Stimulated activated CD4-positive, alpha-beta T cell treated with anti-CD3 and anti-CD28 coated beads, Interleukin-1b, Interleukin-23, amount 100 ng/mL, for 4 hours (primary cell): ENCODE data around the gene KLHL35.
"Not testable (repeated sequence)": the region's sequence is repeated elsewhere in the genome, so short reads cannot be mapped to it uniquely, and the experiment has no call there.

ENCODE experiments used
- DNase-seq, 2 donors: peaks; one replicate each; pipeline ENCODE4 v3.0.0-alpha.2; 2020; ENCODE audit warnings: low read depth in 2 of 2

The KLHL35 gene

GRCh38 chr11:75423721-75424120, 9.3 kb downstream of the KLHL35 start:
- no peak for DNase-seq

DNA sequence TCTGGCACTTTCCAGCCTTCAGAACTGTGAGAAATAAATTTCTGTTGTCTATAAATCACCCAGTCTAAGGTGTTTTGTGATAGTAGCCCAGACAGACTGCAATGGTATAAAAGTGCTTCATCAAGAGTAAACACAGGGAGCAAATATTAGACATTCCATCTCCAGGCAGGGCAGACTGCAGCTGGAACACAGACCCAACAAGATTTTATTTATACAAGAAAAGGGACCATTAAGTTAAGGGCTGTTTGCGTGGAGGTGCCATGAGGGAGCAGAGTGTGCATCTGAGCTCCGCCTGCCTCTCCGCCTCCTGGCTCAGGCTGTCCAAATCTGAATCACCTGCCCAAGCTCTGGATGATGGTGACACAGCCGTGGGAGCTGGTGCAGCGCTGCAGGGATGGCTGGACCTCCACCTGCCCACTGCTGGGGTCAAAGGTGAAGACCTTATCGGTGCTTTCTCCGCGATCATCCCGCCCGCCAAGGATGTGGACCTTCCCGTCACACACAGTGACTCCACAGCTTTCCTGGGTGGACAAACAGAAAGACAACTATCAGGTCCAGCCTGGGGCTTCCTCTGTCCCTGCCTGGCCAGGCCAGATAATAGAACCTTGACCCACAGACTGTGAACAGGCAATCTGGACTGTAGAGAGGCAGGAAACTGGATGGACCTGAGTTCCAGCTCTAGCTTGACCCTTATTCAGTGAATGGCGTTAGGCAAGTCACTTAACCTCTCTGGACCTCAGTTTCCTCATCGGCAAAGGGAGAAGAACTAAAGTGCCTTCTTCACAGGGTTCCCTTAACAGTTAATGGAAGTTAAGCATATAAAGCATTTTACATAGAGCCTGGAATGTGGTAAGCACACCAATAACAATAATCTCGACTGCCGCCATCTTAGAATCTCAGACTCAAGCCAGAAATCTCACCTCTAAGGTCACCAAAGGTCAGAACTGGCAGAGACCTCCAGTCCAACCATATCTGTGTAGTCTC, 10.5 kb downstream of the KLHL35 start:
- DNase-seq, result no peak

DNA sequence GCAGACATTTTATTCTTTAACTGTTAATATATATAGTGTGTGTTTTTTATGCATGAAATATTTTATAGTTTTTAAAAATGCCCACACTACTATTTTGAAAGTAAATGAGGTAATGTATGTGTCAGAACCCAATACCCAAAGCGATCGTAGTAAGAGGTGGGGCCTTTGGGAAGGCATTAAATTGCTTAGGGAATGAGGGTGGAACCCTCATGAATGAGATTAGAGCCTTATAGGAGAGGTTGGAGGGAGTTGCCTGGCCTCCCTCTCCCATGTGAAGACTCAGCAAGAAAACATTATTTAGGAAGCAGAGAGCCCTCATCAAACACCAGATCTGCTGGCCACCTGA, 11.1 kb downstream of the KLHL35 start:
- DNase-seq, result no peak

DNA sequence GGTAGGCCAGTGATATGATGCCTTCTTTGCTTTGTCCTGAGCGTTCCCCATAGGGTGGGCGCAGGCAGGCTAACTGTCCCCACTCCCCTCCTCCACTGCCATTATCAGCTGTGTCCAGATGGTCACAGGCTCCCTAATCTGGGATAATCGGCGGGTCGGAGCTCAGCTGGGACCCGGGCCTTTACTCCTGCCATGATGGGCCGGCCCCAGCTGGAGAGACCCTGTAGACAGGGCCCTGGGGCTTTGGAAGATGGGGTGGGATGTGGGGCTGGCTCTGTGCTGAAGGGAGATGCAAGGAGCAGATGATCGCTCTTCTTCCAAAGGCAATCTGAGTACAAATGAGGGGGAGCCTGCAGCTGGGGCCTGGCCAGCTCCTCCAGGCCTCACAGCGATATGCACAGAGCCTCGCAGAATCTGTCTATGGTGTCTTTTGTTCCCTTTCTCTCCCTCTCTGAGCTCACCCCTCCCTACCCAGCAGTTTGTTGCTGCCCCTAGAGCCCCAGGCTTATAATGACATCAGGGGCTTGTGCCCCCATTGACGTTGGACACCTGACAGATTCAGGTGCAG, 11.9 kb downstream of the KLHL35 start:
- no peak for DNase-seq

- DNase-seq, result no peak
Observed at GRCh38 chr11:75420224-75421034, 12.6 kb downstream of the KLHL35 start.

DNA sequence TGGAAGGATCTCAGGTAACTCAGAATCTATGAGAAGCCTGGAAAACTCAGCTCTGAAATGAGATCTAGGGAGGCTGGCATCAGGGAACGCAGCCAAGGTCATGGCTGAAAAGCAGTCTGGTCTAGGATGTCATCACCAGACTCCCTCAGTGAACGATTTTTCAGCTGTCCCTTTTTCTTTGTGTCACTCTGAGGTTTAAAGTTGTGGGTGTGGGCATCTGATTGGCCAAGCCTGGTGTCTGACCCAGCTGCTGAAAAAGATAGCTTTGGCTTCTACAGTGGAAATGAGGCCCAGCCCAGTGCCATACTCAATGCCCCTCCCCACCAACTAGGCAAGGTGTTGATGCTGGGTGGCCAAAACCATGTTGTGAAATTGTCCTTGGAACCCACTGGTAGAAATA, 19.1 kb downstream of the KLHL35 start:
- no peak for DNase-seq

DNA sequence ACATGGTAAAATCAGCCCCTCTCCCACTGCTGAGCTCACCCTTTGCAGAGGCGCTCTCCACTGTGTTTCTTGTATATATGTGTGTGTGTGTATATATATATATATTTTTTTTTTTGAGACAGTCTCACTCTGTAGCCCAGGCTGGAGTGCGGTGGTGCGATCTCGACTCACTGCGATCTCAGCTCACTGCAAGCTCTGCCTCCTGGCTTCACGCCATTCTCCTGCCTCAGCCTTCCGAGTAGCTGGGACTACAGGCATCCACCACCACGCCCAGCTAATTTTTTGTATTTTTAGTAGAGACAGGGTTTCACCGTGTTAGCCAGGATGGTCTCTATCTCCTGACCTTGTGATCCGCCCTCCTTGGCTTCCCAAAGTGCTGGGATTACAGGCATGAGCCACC, 19.9 kb downstream of the KLHL35 start:
- not testable (repeated sequence) for DNase-seq

DNA sequence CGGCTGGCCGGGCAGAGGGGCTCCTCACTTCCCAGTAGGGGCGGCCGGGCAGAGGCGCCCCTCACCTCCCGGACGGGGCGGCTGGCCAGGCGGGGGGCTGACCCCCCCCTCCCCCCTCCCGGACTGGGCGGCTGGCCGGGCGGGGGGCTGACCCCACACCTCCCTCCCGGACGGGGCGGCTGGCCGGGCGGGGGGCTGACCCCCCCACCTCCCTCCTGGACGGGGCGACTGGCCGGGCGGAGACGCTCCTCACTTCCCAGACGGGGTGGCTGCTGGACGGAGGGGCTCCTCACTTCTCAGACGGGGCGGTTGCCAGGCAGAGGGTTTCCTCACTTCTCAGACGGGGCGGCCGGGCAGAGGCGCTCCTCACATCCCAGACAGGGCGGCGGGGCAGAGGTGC, 23.0 kb downstream of the KLHL35 start:
- DNase-seq, result not testable (repeated sequence)

GRCh38 chr11:75408957-75409219, 24.1 kb downstream of the KLHL35 start:
- no peak for DNase-seq

DNA sequence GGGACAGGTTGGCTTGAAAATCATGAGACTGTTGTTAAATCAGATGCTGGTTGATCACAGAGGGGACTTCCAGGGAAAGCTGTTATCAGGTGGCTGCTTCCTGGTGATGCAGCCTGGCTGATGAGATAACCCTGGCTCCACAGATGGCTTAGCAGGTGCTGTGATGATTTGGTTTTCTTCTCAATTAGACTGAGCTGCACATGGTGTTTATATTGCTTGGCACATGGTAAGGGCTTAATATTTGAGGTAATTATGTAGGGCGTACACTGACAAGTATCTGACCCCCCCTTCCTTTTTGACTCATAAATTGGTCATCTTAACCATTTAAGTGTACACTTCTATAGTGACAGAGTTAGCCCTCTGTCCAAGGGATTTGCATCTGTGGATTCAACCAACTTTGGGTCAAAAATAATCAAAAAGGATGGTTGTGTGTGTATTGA, 26.6 kb downstream of the KLHL35 start:
- no peak for DNase-seq

- no peak for DNase-seq
Observed at GRCh38 chr11:75403983-75404658, 28.9 kb downstream of the KLHL35 start.

- DNase-seq, result no peak
Observed at GRCh38 chr11:75403037-75403436, 30.0 kb downstream of the KLHL35 start.

DNA sequence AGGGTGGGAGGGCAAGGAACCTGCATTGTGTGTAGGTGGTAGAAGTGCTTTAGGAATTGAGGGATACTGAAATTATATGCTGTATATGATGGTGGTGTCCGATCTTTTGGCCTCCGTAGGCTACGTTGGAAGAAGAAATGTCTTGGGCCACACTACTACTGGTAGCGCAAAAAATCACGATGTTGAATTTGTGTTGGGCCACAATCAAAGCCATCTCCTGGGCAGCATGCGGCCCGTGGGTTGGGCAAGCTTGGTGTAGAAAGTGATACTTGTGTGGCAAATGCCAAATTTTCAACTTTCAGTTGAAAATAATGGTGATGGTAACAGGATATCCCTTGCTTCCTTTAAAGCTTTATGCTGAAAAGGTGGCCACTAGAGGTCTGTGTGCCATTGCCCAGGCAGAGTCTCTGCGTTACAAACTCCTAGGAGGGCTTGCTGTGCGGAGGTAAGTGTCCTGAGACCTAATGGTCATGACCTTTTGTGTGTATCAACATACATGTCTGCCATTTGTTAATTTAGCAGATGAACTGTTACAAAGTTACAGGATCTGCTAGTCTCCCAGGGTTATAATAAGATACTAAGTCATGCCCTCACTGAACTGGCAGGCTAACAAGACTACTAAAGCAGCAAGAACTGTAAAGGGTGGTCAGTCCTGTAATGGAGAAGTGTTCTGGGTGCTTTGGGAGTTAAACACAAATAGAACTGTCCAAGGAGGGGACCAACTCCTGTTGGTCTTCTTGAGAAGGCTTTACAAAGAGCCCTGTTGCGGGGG, 30.8 kb downstream of the KLHL35 start:
- DNase-seq, result no peak

GRCh38 chr11:75400146-75400865, 32.7 kb downstream of the KLHL35 start:
- no peak for DNase-seq

- DNase-seq, result peak; percentile 79 to 82
Observed at GRCh38 chr11:75399344-75400145, 33.5 kb downstream of the KLHL35 start, which contains the start of gene RPS3. Gene RPS3, plus strand, starts transcription at chr11:75399518. Its CDS starts 30 bp downstream, at chr11:75399548.

- no peak for DNase-seq
Observed at GRCh38 chr11:75398906-75399305, 34.1 kb downstream of the KLHL35 start.

DNA sequence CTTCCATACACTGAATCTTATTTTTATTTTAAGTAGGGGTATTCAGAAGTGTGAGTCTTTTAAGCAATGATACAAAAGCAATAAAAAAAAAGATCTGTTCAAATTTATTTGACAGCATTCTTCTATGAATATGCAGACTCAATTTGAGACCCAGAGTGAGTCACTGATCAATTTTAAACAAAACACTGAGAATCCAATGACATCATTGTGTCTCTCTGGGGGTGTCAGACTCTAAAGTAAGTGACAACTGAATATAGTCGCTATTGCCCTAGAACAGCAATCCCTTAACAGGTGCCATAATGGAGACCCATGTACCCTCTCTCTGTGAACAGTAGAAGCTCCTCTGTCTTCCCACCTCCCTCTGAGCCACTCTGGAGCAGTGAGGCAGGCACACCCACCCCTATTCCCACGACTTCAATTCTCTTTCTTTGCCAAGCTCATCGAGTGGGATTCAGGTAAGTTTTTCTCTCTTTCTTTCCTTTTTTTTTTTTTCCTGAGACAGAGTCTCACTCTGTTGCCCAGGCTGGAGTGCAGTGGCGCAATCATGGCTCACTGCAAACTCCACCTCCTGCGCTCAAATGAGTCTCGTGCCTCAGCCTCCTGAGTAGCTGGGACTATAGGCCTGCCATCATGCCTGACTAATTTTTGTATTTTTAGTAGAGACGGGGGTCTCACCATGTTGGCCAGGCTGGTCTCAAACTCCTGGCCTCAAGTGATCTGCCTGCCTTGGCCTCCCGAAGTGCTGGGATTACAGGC, 38.7 kb downstream of the KLHL35 start:
- no peak for DNase-seq

GRCh38 chr11:75389925-75390324, 43.1 kb downstream of the KLHL35 start:
- DNase-seq, result no peak

DNA sequence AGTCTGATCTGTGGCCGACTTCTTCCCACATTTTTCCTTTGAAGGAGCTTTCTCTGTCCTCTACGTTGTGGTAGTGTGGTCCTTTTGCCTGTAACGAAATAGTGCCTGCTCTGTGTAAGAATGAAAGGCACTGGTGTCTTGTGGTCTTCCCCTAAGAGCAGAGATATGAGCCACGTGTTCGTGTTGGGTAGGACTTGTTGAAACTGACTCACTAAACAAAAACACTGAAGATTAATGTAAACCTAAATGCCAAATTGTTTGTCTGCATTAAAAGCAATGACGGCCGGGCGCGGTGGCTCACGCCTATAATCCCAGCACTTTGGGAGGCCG, 43.8 kb downstream of the KLHL35 start:
- DNase-seq, result no peak
